WTC11 (cell line): ENCODE data around the gene CACNA1C.

ENCODE experiments used
- CREB1 ChIP-seq: sonication (generic); formaldehyde crosslinking; IDR thresholded peaks from 2 replicates; pipeline ENCODE4 v1.8.0; 2023; ENCODE audit warnings: mild to moderate bottlenecking, missing genetic modification reagents
- ZNF232 ChIP-seq: sonication (generic); formaldehyde crosslinking; IDR thresholded peaks from 2 replicates; pipeline ENCODE4 v1.8.0; 2022; ENCODE audit warnings: mild to moderate bottlenecking, missing genetic modification reagents
- ZNF671 ChIP-seq: fragments of 250-450 bp; sonication (Bioruptor Pico); IDR thresholded peaks from 2 replicates; pipeline ENCODE4 v1.8.0; 2021; ENCODE audit warnings: mild to moderate bottlenecking
- TF ChIP-seq, protein P1 (sequence below): fragments of 200-600 bp; IDR thresholded peaks from 2 replicates; pipeline ENCODE4 v1.8.0; 2022; ENCODE audit warnings: antibody characterized with exemption
- TF ChIP-seq, protein P2 (sequence below): sonication (generic); formaldehyde crosslinking; IDR thresholded peaks from 2 replicates; pipeline ENCODE4 v1.8.1; 2023; ENCODE audit warnings: mild to moderate bottlenecking, missing genetic modification reagents, moderate library complexity

DNA sequence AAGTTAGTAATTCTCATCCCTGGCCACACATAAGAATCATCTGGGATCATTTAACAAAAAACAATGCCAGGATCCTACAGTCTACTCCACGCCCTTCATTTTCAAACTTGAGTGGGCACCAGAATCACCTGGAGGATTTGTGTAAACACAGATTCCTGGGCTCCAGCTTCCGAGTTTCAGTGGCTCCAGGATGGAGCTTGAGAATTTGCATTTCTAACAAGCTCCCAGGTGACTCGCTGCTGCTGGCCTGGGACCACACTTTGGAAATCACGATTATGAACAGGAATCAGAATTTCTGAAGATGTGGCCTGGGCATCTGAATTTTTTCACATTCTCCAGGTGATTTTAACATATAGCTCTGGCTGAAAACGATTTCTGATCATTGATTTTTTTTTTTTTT, 234.8 kb downstream of the CACNA1C start:
- TF ChIP-seq, protein P1, sequence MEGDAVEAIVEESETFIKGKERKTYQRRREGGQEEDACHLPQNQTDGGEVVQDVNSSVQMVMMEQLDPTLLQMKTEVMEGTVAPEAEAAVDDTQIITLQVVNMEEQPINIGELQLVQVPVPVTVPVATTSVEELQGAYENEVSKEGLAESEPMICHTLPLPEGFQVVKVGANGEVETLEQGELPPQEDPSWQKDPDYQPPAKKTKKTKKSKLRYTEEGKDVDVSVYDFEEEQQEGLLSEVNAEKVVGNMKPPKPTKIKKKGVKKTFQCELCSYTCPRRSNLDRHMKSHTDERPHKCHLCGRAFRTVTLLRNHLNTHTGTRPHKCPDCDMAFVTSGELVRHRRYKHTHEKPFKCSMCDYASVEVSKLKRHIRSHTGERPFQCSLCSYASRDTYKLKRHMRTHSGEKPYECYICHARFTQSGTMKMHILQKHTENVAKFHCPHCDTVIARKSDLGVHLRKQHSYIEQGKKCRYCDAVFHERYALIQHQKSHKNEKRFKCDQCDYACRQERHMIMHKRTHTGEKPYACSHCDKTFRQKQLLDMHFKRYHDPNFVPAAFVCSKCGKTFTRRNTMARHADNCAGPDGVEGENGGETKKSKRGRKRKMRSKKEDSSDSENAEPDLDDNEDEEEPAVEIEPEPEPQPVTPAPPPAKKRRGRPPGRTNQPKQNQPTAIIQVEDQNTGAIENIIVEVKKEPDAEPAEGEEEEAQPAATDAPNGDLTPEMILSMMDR = no peak
- TF ChIP-seq CREB1 (no peak), ZNF232 (CRISPR knock-in tag) (no peak), ZNF671 (no peak)
- TF ChIP-seq, protein P2, sequence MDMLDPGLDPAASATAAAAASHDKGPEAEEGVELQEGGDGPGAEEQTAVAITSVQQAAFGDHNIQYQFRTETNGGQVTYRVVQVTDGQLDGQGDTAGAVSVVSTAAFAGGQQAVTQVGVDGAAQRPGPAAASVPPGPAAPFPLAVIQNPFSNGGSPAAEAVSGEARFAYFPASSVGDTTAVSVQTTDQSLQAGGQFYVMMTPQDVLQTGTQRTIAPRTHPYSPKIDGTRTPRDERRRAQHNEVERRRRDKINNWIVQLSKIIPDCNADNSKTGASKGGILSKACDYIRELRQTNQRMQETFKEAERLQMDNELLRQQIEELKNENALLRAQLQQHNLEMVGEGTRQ = no peak
